ENCODE measurements around the gene ROR1. TPM values are rescaled to one million over a fixed set of nuclear protein-coding genes. Genes with fewer than 3 reads are reported as not detected.

ROR1 gene
- total RNA-seq, 1 experiment from 2014 or later: 37.2 TPM

GRCh38 chr1:63943393-63943792 lies 169.6 kb downstream of the ROR1 start:
- no peak overlapping the region for H3K27ac Mint-ChIP-seq (ENCODE audit: unreplicated experiment)

DNA sequence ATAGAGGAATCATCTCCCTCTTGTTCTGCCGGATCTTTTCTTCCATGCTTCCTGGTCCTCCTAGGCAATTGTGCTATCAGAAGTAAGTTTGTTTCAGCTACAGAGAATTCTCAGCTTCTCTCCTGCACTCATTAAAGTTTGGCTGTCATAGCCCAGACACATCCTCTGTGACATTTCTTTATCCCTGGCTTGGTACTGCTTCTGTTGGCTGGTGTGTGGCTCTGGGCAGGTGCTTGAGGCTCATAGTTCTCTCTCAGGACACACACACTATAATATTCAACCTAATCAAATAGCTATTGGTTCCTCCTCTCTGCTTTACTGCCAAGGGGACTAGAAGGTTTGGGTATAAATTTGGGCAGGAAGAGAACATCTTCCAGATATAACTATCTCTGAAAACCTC lies 172.1 kb downstream of the ROR1 start:
- BruUV-seq (replicated peaks): no TSS peak
- Mint-ChIP-seq H3K4me1 (ENCODE audit: low read depth, unreplicated experiment) (no peaks in the 10 kb centered on the region), H3K36me3 (ENCODE audit: insufficient read depth, unreplicated experiment) (no peaks in the 10 kb centered on the region), H3K4me3 (ENCODE audit: unreplicated experiment) (no peak overlapping the region), H3K27ac (ENCODE audit: unreplicated experiment) (no peak overlapping the region), H3K27me3 (ENCODE audit: insufficient read depth, unreplicated experiment) (no peaks in the 10 kb centered on the region), H3K9me3 (ENCODE audit: unreplicated experiment) (no peaks in the 10 kb centered on the region)
- TF ChIP-seq, protein P1, sequence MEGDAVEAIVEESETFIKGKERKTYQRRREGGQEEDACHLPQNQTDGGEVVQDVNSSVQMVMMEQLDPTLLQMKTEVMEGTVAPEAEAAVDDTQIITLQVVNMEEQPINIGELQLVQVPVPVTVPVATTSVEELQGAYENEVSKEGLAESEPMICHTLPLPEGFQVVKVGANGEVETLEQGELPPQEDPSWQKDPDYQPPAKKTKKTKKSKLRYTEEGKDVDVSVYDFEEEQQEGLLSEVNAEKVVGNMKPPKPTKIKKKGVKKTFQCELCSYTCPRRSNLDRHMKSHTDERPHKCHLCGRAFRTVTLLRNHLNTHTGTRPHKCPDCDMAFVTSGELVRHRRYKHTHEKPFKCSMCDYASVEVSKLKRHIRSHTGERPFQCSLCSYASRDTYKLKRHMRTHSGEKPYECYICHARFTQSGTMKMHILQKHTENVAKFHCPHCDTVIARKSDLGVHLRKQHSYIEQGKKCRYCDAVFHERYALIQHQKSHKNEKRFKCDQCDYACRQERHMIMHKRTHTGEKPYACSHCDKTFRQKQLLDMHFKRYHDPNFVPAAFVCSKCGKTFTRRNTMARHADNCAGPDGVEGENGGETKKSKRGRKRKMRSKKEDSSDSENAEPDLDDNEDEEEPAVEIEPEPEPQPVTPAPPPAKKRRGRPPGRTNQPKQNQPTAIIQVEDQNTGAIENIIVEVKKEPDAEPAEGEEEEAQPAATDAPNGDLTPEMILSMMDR (IDR thresholded peaks at IDR 0.05; ENCODE audit: insufficient read depth in 1 of 2, low read depth in 1 of 2, low read length in 1 of 2, severe bottlenecking in 1 of 2, unreplicated experiment in 1 of 2): no peak
- Histone ChIP-seq H3K36me3 (ENCODE audit: control insufficient read depth, insufficient read depth, low read length) (no peaks in the 10 kb centered on the region), H3K9me3 (no peaks in the 10 kb centered on the region), H3K4me3 (ENCODE audit: low read depth, low read length) (no peak overlapping the region), H3K27me3 (replicated peaks; ENCODE audit: control insufficient read depth, insufficient read depth, low read length) (no peaks in the 10 kb centered on the region), H3K4me1 (no peaks in the 10 kb centered on the region)
- DNase-seq: no peak
- ChIA-PET CTCF (no interaction called here), POLR2A (no interaction called here)
- intact Hi-C loops (cut with micrococcal nuclease; ENCODE audit: unreplicated experiment): no loop called here

More at GRCh38 chr1:63943393-63943792, 169.6 kb downstream of the ROR1 start:
- no peaks in the 10 kb centered on the region for H3K27me3 ChIP-seq (replicated peaks; ENCODE audit: control insufficient read depth, insufficient read depth, low read length)
- no peak overlapping the region for H3K4me3 ChIP-seq (ENCODE audit: low read depth, low read length)
- Mint-ChIP-seq H3K36me3 (ENCODE audit: insufficient read depth, unreplicated experiment) (peaks cover 6% of the 10 kb centered on the region), H3K27me3 (ENCODE audit: insufficient read depth, unreplicated experiment) (no peaks in the 10 kb centered on the region), H3K9me3 (ENCODE audit: unreplicated experiment) (no peaks in the 10 kb centered on the region), H3K4me3 (ENCODE audit: unreplicated experiment) (no peak overlapping the region), H3K4me1 (ENCODE audit: low read depth, unreplicated experiment) (no peaks in the 10 kb centered on the region)
- CTCF ChIA-PET: interaction anchor here (1.1 kb wide), 1 partner anchor 194 kb away, joined by 9 read pairs; no protein-coding TSS in a partner anchor
- intact Hi-C loops (cut with micrococcal nuclease; ENCODE audit: unreplicated experiment): no loop called here
- no peaks in the 10 kb centered on the region for H3K4me1 ChIP-seq
- no peaks in the 10 kb centered on the region for H3K36me3 ChIP-seq (ENCODE audit: control insufficient read depth, insufficient read depth, low read length)
- no peaks in the 10 kb centered on the region for H3K9me3 ChIP-seq
- POLR2A ChIA-PET: interaction anchor here (0.6 kb wide), 1 partner anchor 281 kb away, joined by 3 read pairs; no protein-coding TSS in a partner anchor
- DNase-seq: no peak
- BruUV-seq (replicated peaks): no TSS peak
- TF ChIP-seq, protein P1 (IDR thresholded peaks at IDR 0.05; ENCODE audit: insufficient read depth in 1 of 2, low read depth in 1 of 2, low read length in 1 of 2, severe bottlenecking in 1 of 2, unreplicated experiment in 1 of 2): no peak

DNA sequence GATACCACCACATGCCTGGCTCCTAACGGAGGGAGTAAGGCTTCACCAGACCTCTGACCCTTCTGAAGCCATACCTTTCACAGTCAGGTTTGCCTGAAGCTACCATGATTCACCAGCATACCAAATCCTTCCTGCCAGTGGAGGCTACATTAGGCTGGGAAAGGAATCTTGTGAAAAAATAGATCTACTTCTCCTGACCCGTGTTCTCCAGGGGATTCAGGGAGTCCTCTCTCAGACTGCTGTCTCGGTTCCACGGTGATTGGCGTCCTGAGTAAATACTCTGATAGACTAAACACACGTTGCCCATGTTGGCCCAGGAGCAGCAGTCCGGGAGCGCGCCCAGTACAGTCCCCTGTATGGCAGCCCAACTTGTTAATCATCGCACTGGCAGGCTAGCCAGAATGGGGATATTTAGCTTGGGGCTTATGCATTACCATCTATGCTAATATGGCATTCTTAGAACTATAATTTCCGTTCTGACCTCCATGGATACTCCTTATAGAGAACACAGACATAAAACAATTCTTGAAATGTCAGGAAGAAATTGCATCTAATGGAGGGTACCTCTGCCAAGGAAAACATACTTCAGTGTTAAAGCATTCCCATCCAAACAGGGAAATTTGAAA lies 173.2 kb downstream of the ROR1 start:
- H3K4me1 Mint-ChIP-seq (ENCODE audit: low read depth, unreplicated experiment): no peaks in the 10 kb centered on the region
- intact Hi-C loops (cut with micrococcal nuclease; ENCODE audit: unreplicated experiment): no loop called here
- BruUV-seq (replicated peaks): no TSS peak

More for the DNA sequence above, 173.2 kb downstream of the ROR1 start:
- Mint-ChIP-seq H3K9me3 (ENCODE audit: unreplicated experiment) (no peaks in the 10 kb centered on the region), H3K4me3 (ENCODE audit: unreplicated experiment) (no peak overlapping the region), H3K27ac (ENCODE audit: unreplicated experiment) (no peak overlapping the region), H3K27me3 (ENCODE audit: insufficient read depth, unreplicated experiment) (no peaks in the 10 kb centered on the region), H3K36me3 (ENCODE audit: insufficient read depth, unreplicated experiment) (peaks cover 8% of the 10 kb centered on the region)
- TF ChIP-seq, protein P1 (IDR thresholded peaks at IDR 0.05; ENCODE audit: insufficient read depth in 1 of 2, low read depth in 1 of 2, low read length in 1 of 2, severe bottlenecking in 1 of 2, unreplicated experiment in 1 of 2): no peak
- no peak for DNase-seq
- no peaks in the 10 kb centered on the region for H3K4me1 ChIP-seq
- ChIA-PET POLR2A (no interaction called here), CTCF (no interaction called here)
- H3K27me3 ChIP-seq (replicated peaks; ENCODE audit: control insufficient read depth, insufficient read depth, low read length): no peaks in the 10 kb centered on the region
- H3K36me3 ChIP-seq (ENCODE audit: control insufficient read depth, insufficient read depth, low read length): no peaks in the 10 kb centered on the region
- no peaks in the 10 kb centered on the region for H3K9me3 ChIP-seq
- no peak overlapping the region for H3K4me3 ChIP-seq (ENCODE audit: low read depth, low read length)

Measured in Caco-2 (cell line).